ENCODE results near the gene LSM7.

Gene LSM7

DNA sequence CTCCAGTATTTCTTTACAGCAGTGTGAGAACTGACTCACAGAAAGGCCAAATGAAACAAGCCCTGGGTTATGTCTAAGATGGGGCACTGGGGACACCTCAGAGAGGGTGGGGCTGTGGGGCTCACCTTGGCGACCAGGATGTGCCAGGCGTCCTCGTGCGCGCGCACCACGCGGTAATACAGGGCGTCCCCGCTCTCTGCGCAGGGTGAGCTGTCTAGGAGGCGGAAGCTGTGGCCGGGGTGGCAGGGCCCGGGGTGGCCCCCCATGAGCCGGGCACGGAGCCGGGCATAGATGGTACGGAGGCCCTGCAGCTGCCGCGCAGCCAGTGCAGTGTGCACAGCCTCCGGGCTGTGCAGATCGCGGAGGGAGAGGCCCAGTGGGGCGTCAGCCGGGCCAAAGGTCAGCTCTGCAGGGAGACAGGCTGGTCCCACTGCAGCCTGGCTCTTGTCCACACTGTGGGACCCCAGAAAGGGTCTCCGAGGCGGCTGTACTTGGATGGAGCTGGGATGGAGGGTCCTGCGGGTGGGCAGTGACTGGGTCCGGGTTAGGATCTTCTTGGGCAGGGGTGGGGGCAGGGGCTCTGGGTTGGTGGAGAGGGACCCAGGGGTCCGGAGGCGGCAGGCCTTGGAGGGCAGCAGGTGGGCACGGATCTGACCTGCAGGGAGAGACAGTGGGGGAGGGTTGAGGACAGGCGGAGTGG lies 49.8 kb downstream of the LSM7 start:
- no peak for DNase-seq (ENCODE audit: low read depth in 2 of 2)

DNA sequence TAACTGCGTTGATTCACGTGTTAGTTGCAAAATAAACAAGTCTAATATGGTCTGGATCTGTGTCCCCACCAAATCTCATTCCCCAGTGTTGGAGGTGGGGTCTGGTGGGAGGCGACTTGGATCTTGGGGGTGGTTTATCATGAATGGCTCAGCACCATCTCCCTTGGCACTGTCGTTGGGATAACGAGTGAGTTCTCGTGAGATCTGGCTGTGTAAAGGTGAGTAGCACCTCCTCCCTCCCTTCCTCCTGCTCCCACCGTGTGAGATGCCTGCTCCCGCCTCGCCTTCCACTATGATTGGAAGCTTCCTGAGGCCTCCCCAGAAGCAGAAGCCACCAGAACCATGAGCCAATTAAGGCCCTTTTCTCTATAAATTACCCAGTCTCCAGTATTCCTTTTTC lies 51.2 kb downstream of the LSM7 start:
- no peak for DNase-seq (ENCODE audit: low read depth in 2 of 2)

GRCh38 chr19:2276429-2276986 lies 51.9 kb downstream of the LSM7 start:
- DNase-seq (ENCODE audit: low read depth in 2 of 2) = no peak

DNA sequence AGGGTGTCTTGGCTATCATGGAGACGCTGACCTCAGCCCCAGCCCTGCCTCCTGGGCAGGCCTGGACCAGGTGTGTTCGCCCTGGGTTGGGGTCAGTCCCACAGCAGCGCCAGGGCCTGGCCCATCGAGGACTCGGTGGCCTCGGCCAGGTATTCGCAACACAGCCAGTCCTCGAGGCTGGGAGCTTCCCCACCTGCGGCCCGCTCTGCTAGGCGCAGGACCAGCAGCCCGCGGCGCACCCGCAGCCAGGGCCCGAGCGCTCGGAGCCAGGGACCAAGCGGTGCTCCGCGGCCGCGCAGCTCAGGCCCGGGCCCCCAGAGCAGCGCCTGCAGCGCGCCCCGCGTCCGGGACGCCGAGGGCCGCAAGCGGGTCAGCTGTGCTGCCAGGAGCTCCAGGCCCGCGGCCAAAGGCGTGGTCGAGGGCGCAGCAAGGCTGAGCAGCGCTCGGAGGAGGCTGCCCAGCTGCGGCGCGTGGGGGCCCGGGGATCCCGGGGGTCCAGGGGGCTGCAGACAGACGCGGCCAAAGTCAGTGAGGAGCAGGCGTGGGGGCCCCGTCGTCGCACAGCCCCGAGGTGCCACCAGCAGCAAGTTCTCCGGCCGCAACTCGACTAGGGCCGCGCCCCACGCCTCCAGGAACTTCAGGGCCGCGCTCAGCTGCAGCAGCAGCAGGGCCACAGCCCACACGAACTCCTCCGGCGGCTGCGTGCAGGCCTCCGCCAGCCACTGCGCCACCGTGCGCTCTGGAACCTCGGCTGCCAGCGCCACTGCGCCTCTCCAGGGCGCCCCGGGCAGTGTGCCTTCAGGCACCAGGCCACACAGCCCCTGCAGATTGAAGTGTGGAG lies 52.6 kb downstream of the LSM7 start:
- no peak for DNase-seq (ENCODE audit: low read depth in 2 of 2)

DNA sequence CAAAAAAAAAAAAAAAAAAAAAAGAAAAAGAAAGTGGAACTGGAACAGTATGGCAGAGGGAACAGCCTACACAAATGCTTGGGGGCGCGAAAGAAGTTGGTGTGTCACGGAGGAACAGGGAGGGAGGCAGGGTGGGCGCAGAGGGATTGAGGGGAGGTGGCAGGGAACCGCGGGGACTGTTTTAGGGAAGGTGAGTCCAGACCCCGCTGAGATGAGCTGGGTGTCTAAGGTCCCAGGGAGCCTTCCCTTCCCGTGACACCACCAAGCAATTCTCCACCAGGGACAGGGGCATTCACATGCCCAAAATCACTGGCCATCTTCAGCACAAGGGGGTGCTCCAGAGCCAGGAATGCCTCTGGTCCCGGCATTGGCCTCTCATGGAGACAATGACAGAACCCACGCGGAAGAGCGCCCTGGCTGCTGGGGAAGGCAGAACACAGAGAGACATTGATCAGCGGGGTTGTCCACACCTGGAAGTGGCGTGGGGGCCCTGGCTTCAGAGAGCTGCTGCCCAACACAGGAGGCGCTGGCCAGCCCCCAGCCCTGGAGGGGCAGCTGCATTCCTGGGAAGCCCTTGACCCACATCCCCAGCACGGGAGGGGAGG lies 53.4 kb downstream of the LSM7 start:
- no peak for DNase-seq (ENCODE audit: low read depth in 2 of 2)

- no peak for DNase-seq (ENCODE audit: low read depth in 2 of 2)
These were observed 54.1 kb downstream of the LSM7 start for GRCh38 chr19:2274185-2274711.

DNA sequence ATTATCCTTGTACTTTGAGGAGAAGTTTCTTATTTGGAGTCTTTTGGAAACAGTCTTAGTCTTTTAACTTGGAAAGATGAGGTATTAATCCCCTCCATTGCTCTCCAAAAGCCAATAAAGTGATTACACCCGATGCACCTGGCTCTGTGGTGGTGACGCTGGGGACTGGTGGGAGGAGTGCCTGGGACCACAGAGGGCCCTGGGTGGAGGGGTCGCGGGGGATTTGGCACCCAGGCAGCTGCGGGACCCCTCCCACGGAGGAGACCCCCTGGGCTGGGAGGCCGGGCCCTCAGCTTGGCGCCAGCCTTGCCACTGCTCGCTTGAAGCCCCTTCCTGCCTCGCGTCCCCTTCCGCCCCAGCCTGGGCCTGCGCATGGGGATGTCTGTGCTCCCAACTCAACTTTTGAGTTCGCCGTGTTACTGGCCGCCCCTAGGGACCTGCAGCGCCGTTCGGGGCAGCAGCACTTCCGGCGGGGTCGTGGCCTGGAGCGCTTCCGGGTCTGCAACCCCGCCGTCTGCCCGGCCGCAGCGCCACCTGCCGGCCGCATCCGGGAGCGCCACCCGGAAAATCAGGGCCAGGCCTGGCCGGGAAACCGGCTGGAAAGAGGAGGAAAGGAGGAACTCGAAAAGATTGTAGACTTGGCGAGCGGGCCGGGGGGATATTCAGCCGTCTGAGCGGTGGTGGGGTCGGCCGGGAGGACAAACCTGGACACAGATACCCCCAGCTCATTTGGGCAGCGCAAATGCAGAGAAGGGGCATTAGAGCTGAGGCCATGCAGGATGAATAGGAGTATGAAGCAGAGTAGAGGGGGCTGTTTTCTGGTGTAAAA lies 54.8 kb downstream of the LSM7 start:
- DNase-seq (ENCODE audit: low read depth in 2 of 2) = peak; percentile 63 to 64

All from activated CD4-positive, alpha-beta T cell treated with anti-CD3 and anti-CD28 coated beads for 24 hours (primary cell).